Measurements from ENCODE around the gene IL11.

The IL11 gene

DNA sequence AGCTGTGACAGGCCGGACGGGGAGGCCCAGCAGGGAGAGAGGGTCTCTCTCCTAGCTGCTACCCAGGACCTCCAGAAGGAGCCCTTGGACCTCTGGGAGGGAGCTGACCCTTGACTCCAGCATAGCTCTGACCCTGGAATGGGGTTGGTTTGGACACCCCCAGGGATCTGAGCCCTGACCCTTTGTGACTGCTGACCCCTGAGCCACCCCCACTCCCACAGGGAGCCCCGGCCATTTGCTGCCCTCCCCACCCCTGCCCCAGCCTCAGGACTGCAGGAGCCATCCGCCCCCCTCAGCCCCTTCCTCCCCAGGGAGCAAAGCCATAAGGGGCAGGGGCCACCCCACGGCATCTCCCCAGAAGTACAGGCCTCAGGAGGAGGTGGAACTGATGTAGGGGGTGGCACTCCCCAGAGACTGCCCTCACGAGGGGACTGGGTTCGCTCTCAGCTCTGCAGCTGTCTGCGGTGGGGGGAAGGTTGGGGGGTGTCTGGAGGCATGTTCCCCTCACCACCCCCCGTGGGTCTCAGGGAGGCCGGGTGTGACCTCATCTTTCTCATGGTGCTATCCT is 22.7 kb downstream of the IL11 start:
- no peak overlapping the region for H3K4me3 ChIP-seq (ENCODE audit: low read depth, low read length)
- TF ChIP-seq, protein P1, sequence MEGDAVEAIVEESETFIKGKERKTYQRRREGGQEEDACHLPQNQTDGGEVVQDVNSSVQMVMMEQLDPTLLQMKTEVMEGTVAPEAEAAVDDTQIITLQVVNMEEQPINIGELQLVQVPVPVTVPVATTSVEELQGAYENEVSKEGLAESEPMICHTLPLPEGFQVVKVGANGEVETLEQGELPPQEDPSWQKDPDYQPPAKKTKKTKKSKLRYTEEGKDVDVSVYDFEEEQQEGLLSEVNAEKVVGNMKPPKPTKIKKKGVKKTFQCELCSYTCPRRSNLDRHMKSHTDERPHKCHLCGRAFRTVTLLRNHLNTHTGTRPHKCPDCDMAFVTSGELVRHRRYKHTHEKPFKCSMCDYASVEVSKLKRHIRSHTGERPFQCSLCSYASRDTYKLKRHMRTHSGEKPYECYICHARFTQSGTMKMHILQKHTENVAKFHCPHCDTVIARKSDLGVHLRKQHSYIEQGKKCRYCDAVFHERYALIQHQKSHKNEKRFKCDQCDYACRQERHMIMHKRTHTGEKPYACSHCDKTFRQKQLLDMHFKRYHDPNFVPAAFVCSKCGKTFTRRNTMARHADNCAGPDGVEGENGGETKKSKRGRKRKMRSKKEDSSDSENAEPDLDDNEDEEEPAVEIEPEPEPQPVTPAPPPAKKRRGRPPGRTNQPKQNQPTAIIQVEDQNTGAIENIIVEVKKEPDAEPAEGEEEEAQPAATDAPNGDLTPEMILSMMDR (IDR thresholded peaks at IDR 0.05; ENCODE audit: low read depth, low read length, missing control alignments): no peak
- DNase-seq (ENCODE audit: low read depth): no peak

DNA sequence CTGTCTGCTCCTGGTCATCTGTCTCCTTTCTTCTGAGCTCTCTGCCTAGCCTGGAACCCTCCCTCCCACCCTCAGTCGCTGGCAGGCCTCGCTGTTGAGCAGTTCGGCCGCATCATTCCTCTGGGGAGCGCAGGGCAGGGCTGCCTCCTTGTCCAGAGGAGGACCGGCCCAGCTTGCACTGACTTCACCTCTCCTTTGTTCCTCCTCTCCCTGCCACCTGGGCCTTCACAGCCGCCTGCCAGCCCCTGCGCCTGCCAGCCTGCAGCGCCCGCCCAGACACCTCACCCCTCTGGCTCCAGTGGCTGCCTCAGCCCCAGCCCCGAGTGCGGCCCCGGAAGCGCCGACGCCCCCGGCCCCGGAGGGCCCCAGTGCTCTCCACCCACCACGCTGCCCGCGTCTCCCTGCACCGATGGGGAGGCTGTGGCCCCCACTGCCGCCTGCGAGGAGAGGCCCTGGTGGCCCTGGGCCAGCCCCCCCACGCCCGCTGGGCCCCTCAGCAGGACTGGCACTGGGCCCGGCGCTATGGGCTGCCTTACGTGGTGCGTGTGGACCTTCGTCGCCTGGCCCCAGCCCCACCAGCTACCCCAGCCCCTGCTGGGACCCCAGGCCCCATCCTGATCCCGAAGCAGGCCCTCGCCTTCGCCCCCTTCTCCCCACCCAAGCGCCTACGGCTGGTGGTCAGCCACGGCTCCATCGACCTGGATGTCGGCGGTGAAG is 23.4 kb downstream of the IL11 start:
- DNase-seq (ENCODE audit: low read depth): no peak
- no peak overlapping the region for H3K4me3 ChIP-seq (ENCODE audit: low read depth, low read length)
- TF ChIP-seq, protein P1 (IDR thresholded peaks at IDR 0.05; ENCODE audit: low read depth, low read length, missing control alignments): no peak

- TF ChIP-seq, protein P1 (IDR thresholded peaks at IDR 0.05; ENCODE audit: low read depth, low read length, missing control alignments): no peak
Measured at GRCh38 chr19:55345818-55346724, 24.2 kb downstream of the IL11 start.

GRCh38 chr19:55345101-55345817 is 25.0 kb downstream of the IL11 start:
- TF ChIP-seq, protein P1 (IDR thresholded peaks at IDR 0.05; ENCODE audit: low read depth, low read length, missing control alignments): no peak
- no peak overlapping the region for H3K4me3 ChIP-seq (ENCODE audit: low read depth, low read length)
- DNase-seq (ENCODE audit: low read depth): no peak

More at GRCh38 chr19:55345818-55346724, 24.2 kb downstream of the IL11 start:
- no peak overlapping the region for H3K4me3 ChIP-seq (ENCODE audit: low read depth, low read length)
- DNase-seq (ENCODE audit: low read depth): no peak

GRCh38 chr19:55344444-55344843 is 25.8 kb downstream of the IL11 start:
- no peak for DNase-seq (ENCODE audit: low read depth)
- H3K4me3 ChIP-seq (ENCODE audit: low read depth, low read length): no peak overlapping the region
- TF ChIP-seq, protein P1 (IDR thresholded peaks at IDR 0.05; ENCODE audit: low read depth, low read length, missing control alignments): no peak
